HCT116 (cell line): ENCODE data around the gene ELF3. TPM values are rescaled to one million over a fixed set of nuclear protein-coding genes. Genes with fewer than 3 reads are reported as not detected.

Experiments used
- ATAC-seq: fragments of 200-7000 bp; cut with Tn5 transposase; 2 replicates; pipeline ENCODE4 v1.9.1; 2020; ENCODE audit warnings: mild to moderate bottlenecking, moderate library complexity
- BruUV-seq: library from RNA; stranded (reverse); fragments of 400-500 nt; replicated peaks from 2 replicates; lab custom pipeline; 2021; lab: Mats Ljungman, UMichigan
- CTCF ChIA-PET: fragments of 300-600 bp; sonication (Branson Sonifier 250); formaldehyde crosslinking; loops from one replicate; lab custom pipeline; 2021; ENCODE audit warnings: antibody characterized with exemption; lab: Charles Lee
- POLR2A ChIA-PET: fragments of 300-600, 350-600 bp; sonication (Branson Sonifier 250); formaldehyde crosslinking; loops from one replicate; lab custom pipeline; 2021; ENCODE audit warnings: antibody characterized with exemption; lab: Charles Lee
- RAD21 ChIA-PET, 2 experiments: fragments of 300-600 bp; sonication (Branson Sonifier 250); formaldehyde crosslinking; loops; one replicate each; lab custom pipeline; 2023; ENCODE audit warnings: low total read pairs in 2 of 2; ENCODE audit not compliant: uncharacterized antibody in 2 of 2, unreplicated experiment in 2 of 2, low non-redundant PET in 1 of 2; lab: Charles Lee
- DNase-seq: peaks from one replicate; pipeline ENCODE4 v3.0.0-alpha.2; 2010; ENCODE audit warnings: low read depth, low spot score
- H2AFZ ChIP-seq: fragments of 200-600 bp; shearing (Covaris generic), sonication (generic); 2 replicates; pipeline ENCODE4 v1.6.1; 2017; ENCODE audit warnings: low read depth, mixed run types, mixed read lengths, antibody characterized with exemption, low read length; ENCODE audit not compliant: poor library complexity, severe bottlenecking
- H3K27ac ChIP-seq: 2 replicates; pipeline ENCODE4 v1.5.1; 2012; ENCODE audit warnings: low read depth, low read length
- H3K27me3 ChIP-seq: fragments of 200-600 bp; sonication (generic); 2 replicates; pipeline ENCODE4 v1.6.1; 2016; ENCODE audit warnings: mixed run types, low read length, mixed read lengths; ENCODE audit not compliant: insufficient read depth
- H3K36me3 ChIP-seq, 2 experiments: fragments of 200-500 bp in 1 of 2; fragments of 200-600 bp in 1 of 2; sonication (Bioruptor generic) in 1 of 2; sonication (generic) in 1 of 2; 2 replicates each; pipeline versions ENCODE4 v1.5.1 to v1.6.1; 2014 to 2016; ENCODE audit warnings: low read length in 2 of 2, inconsistent platforms in 1 of 2, mixed read lengths in 1 of 2, mixed run types in 1 of 2; ENCODE audit not compliant: insufficient read depth in 2 of 2, control insufficient read depth in 1 of 2
- H3K4me1 ChIP-seq, 2 experiments: fragments of 200-600 bp in 1 of 2; sonication (generic) in 1 of 2; 2 replicates each; pipeline versions ENCODE4 v1.5.1 to v1.6.1; 2012 to 2017; ENCODE audit warnings: low read length in 2 of 2, inconsistent platforms in 1 of 2, mild to moderate bottlenecking in 1 of 2, mixed read lengths in 1 of 2, mixed run types in 1 of 2, moderate library complexity in 1 of 2; ENCODE audit not compliant: insufficient read depth in 2 of 2, control insufficient read depth in 1 of 2
- H3K4me2 ChIP-seq: fragments of 200-600 bp; sonication (generic); 2 replicates; pipeline ENCODE4 v1.6.1; 2017; ENCODE audit warnings: mixed run types, low read length, mixed read lengths
- H3K4me3 ChIP-seq, 2 experiments: fragments of 200-600 bp in 1 of 2; sonication (generic) in 1 of 2; replicated peaks in 1 of 2; 2 replicates each; pipeline ENCODE4 v1.5.1; 2011 to 2016; ENCODE audit warnings: low read length in 2 of 2, control low read depth in 1 of 2, low read depth in 1 of 2, mild to moderate bottlenecking in 1 of 2, mixed read lengths in 1 of 2, mixed run types in 1 of 2
- H3K79me2 ChIP-seq: fragments of 200-600 bp; sonication (generic); 2 replicates; pipeline ENCODE4 v1.6.1; 2017; ENCODE audit warnings: mild to moderate bottlenecking, mixed run types, low read length, moderate library complexity, mixed read lengths; ENCODE audit not compliant: insufficient read depth
- H3K9ac ChIP-seq: fragments of 200-600 bp; sonication (generic); 2 replicates; pipeline ENCODE4 v1.6.1; 2016; ENCODE audit warnings: low read length, mixed read lengths
- H3K9me2 ChIP-seq: fragments of 200-600 bp; sonication (generic), shearing (Covaris generic); 2 replicates; pipeline ENCODE4 v1.6.1; 2017; ENCODE audit warnings: mixed run types, mild to moderate bottlenecking, moderate library complexity; ENCODE audit not compliant: insufficient read depth
- H3K9me3 ChIP-seq, 2 experiments: fragments of 200-500 bp in 1 of 2; fragments of 200-600 bp in 1 of 2; sonication (Bioruptor generic) in 1 of 2; sonication (generic) in 1 of 2; 2 replicates each; pipeline ENCODE4 v1.6.1; 2014 to 2017; ENCODE audit warnings: low read length in 2 of 2, mixed read lengths in 2 of 2, inconsistent platforms in 1 of 2, low read depth in 1 of 2, mild to moderate bottlenecking in 1 of 2, mixed run types in 1 of 2, moderate library complexity in 1 of 2; ENCODE audit not compliant: control insufficient read depth in 1 of 2, insufficient read depth in 1 of 2
- H4K20me1 ChIP-seq: fragments of 200-600 bp; sonication (generic), shearing (Covaris generic); 2 replicates; pipeline ENCODE4 v1.6.1; 2017; ENCODE audit warnings: mixed run types, mild to moderate bottlenecking, moderate library complexity; ENCODE audit not compliant: insufficient read depth
- CBX3 ChIP-seq: IDR thresholded peaks from 2 replicates; pipeline ENCODE4 v1.6.1; 2012; ENCODE audit warnings: low read depth
- CEBPB ChIP-seq: IDR thresholded peaks from 2 replicates; pipeline ENCODE4 v1.6.1; 2012; ENCODE audit warnings: low read depth
- EGR1 ChIP-seq: IDR thresholded peaks from 2 replicates; pipeline ENCODE4 v1.6.1; 2012; ENCODE audit warnings: low read depth
- ELF1 ChIP-seq: IDR thresholded peaks from 2 replicates; pipeline ENCODE4 v1.6.1; 2012; ENCODE audit warnings: low read depth, borderline replicate concordance
- EZH2 ChIP-seq: fragments of 200-600 bp; sonication (generic); IDR thresholded peaks from 2 replicates; pipeline ENCODE4 v1.6.1; 2017; ENCODE audit warnings: antibody characterized with exemption, mixed run types
- EZH2phosphoT487 ChIP-seq: fragments of 200-600 bp; IDR thresholded peaks from 2 replicates; pipeline ENCODE4 v1.6.1; 2018; ENCODE audit warnings: antibody characterized with exemption, borderline replicate concordance
- FOSL1 ChIP-seq: IDR thresholded peaks from 2 replicates; pipeline ENCODE4 v1.6.1; 2012; ENCODE audit warnings: low read depth
- JUND ChIP-seq: IDR thresholded peaks from 2 replicates; pipeline ENCODE4 v1.6.1; 2012
- POLR2A ChIP-seq: IDR thresholded peaks from 2 replicates; pipeline ENCODE4 v1.7.0; 2011; ENCODE audit warnings: borderline replicate concordance; ENCODE audit not compliant: insufficient read depth, insufficient read length; ENCODE audit errors: extremely low read depth
- POLR2AphosphoS5 ChIP-seq: IDR thresholded peaks from 2 replicates; pipeline ENCODE4 v1.6.1; 2011; ENCODE audit warnings: mild to moderate bottlenecking, low read depth, low read length, moderate library complexity
- RAD21 ChIP-seq: IDR thresholded peaks from 2 replicates; pipeline ENCODE4 v1.6.1; 2012; ENCODE audit warnings: low read depth, mild to moderate bottlenecking
- SP1 ChIP-seq: IDR thresholded peaks from 2 replicates; pipeline ENCODE4 v1.6.1; 2012; ENCODE audit warnings: low read depth
- SRF ChIP-seq: IDR thresholded peaks from 2 replicates; pipeline ENCODE4 v1.6.1; 2012; ENCODE audit warnings: low read depth
- TCF7L2 ChIP-seq: IDR thresholded peaks from 2 replicates; pipeline ENCODE4 v1.7.0; 2011; ENCODE audit warnings: borderline replicate concordance, inconsistent platforms; ENCODE audit not compliant: insufficient read depth, insufficient read length; ENCODE audit errors: extremely low read depth
- YY1 ChIP-seq: IDR thresholded peaks from 2 replicates; pipeline ENCODE4 v1.6.1; 2011; ENCODE audit warnings: low read length, low read depth, moderate library complexity, mild to moderate bottlenecking; ENCODE audit not compliant: insufficient replicate concordance; ENCODE audit errors: extremely low read depth
- ZFX ChIP-seq: fragments of 450-650 bp; IDR thresholded peaks from 2 replicates; pipeline ENCODE4 v1.6.1; 2017
- ZNF274 ChIP-seq: fragments of 200-500 bp; sonication (Bioruptor generic); IDR thresholded peaks from 2 replicates; pipeline ENCODE4 v1.6.1; 2014; ENCODE audit warnings: mild to moderate bottlenecking, low read depth, low read length, inconsistent platforms
- intact Hi-C: fragments of 100-400 bp; cut with micrococcal nuclease; formaldehyde crosslinking; loops from 2 replicates; pipeline ENCODE4 v1.10.0; 2022
- total RNA-seq: library from RNA; stranded (reverse); gene quantifications from one replicate; pipeline ENCODE4 v1.2.1, GENCODE V29; 2021; ENCODE audit not compliant: unreplicated experiment
- TF ChIP-seq, protein P1 (sequence below): IDR thresholded peaks from 2 replicates; pipeline ENCODE4 v1.6.1; 2012
- TF ChIP-seq, protein P2 (sequence below): IDR thresholded peaks from 2 replicates; pipeline ENCODE4 v1.6.1; 2012

ELF3 gene
- total RNA-seq, 1 experiment from 2014 or later = 200 TPM

DNA sequence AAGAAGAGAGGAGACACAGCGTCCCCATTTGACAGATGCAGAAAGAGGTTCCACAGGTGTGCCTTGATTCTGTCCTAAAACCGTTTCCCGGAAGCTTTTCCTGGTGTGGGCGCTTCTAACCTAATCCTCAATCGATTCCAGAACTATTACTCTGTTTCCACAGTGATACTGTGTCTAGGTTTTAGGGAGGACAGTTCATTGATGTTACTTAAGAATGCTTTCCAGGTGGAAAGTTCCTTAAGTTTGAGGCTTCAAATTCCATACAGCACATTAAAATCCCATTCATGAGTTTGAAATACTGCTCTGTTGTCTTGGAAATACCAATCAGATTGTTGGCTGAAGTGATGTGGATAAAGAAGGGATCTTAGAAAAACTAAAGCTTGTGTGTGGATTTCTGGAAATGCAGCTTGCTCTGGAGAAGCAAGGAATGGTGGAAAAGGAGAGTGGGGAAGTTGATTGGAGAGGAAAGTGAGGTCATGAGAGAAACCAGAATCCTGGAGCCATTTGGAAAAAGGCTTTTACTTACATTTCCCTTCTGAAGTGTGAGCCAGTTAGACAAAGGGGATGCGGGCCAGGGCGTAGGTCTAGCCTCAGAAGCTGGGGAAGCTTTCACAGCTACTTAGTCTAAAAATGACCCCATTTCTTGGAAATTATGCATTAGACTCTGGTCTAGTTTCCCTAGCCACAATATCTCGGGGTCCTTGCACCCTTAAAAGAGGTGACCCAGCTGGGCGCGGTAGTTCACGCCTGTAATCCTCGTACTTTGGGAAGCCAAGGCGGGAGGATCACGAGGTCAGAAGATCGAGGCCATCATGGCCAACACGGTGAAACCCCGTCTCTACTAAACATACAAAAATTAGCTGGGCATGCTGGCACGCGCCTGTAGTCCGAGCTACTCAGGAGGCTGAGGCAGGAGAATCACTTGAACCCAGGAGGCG, 6.7 kb downstream of the ELF3 start:
- no peak for DNase-seq
- no peak for ATAC-seq
- no TSS peak for BruUV-seq
- TF ChIP-seq CEBPB (no peak), ELF1 (no peak), EZH2phosphoT487 (no peak), SRF (no peak), FOSL1 (no peak), TCF7L2 (no peak), POLR2AphosphoS5 (no peak), POLR2A (no peak), ZFX (no peak), EGR1 (no peak), YY1 (no peak), ZNF274 (no peak), RAD21 (no peak), EZH2 (no peak), JUND (no peak), SP1 (no peak), CBX3 (no peak)
- TF ChIP-seq, protein P1, sequence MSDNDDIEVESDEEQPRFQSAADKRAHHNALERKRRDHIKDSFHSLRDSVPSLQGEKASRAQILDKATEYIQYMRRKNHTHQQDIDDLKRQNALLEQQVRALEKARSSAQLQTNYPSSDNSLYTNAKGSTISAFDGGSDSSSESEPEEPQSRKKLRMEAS = no peak
- TF ChIP-seq, protein P2, sequence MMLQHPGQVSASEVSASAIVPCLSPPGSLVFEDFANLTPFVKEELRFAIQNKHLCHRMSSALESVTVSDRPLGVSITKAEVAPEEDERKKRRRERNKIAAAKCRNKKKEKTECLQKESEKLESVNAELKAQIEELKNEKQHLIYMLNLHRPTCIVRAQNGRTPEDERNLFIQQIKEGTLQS = no peak
- intact Hi-C loops = no loop called here
- Histone ChIP-seq H3K27me3 (no peaks in the 10 kb centered on the region), H3K4me2 (peak overlapping the region; percentile 83), H3K27ac (peak overlapping the region; percentile 94), H3K9me2 (no peaks in the 10 kb centered on the region), H3K79me2 (peaks cover 30% of the 10 kb centered on the region), H3K4me3 (no peak overlapping the region), H2AFZ (no peak overlapping the region), H3K9me3 (no peaks in the 10 kb centered on the region), H3K9ac (peak overlapping the region; percentile 66), H3K36me3 (peaks cover 6 to 28% of the 10 kb centered on the region in 2 experiments), H3K4me1 (peaks cover 79 to 100% of the 10 kb centered on the region in 2 experiments), H4K20me1 (no peaks in the 10 kb centered on the region)
- RAD21 ChIA-PET = interaction anchor here (0.7 to 1.4 kb wide), 3 partner anchors 8 to 89 kb away, joined by 3 to 4 read pairs (median 3); no protein-coding TSS in a partner anchor
- POLR2A ChIA-PET = interaction anchor here (0.9 to 9.1 kb wide), 18 partner anchors 6 to 118 kb away, joined by 3 to 174 read pairs (median 6); partner anchors contain the start of gene ELF3
- CTCF ChIA-PET = interaction anchor here (0.9 to 2.3 kb wide), 3 partner anchors 56 to 96 kb away, joined by 3 to 9 read pairs (median 4); no protein-coding TSS in a partner anchor
